HG03575 (cell line): ENCODE measurements around the gene KCNQ1.

ENCODE experiments used
- ATAC-seq: cut with Tn5 transposase; IDR thresholded peaks from one replicate; pipeline ENCODE4 v1.9.1; 2021; ENCODE audit not compliant: unreplicated experiment, insufficient number of reproducible peaks, low FRiP score; ENCODE audit errors: extremely low read depth

Gene KCNQ1

GRCh38 chr11:2569321-2569721, 124.5 kb downstream of the KCNQ1 start:
- no peak for ATAC-seq

- no peak for ATAC-seq
These were observed 125.0 kb downstream of the KCNQ1 start for GRCh38 chr11:2569731-2570210.

- no peak for ATAC-seq
These were observed 125.5 kb downstream of the KCNQ1 start for GRCh38 chr11:2570211-2570811.

- ATAC-seq = no peak
These were observed 126.2 kb downstream of the KCNQ1 start for GRCh38 chr11:2570841-2571597.

- no peak for ATAC-seq
These were observed 126.9 kb downstream of the KCNQ1 start for GRCh38 chr11:2571598-2572281.

GRCh38 chr11:2572491-2573239, 127.9 kb downstream of the KCNQ1 start:
- ATAC-seq = no peak

- no peak for ATAC-seq
These were observed 128.6 kb downstream of the KCNQ1 start for GRCh38 chr11:2573240-2574042.

- no peak for ATAC-seq
These were observed 129.3 kb downstream of the KCNQ1 start for GRCh38 chr11:2574043-2574552.

GRCh38 chr11:2574553-2575535, 130.0 kb downstream of the KCNQ1 start:
- no peak for ATAC-seq

- no peak for ATAC-seq
These were observed 130.8 kb downstream of the KCNQ1 start for GRCh38 chr11:2575591-2576051.

GRCh38 chr11:2576111-2576510, 131.3 kb downstream of the KCNQ1 start:
- no peak for ATAC-seq

- no peak for ATAC-seq
These were observed 131.7 kb downstream of the KCNQ1 start for GRCh38 chr11:2576549-2576948.

- no peak for ATAC-seq
These were observed 132.5 kb downstream of the KCNQ1 start for GRCh38 chr11:2577031-2577990.

- no peak for ATAC-seq
These were observed 133.5 kb downstream of the KCNQ1 start for GRCh38 chr11:2577991-2578928.

GRCh38 chr11:2578929-2579270, 134.1 kb downstream of the KCNQ1 start:
- no peak for ATAC-seq
